HepG2 (cell line): ENCODE measurements around the gene TP53. TPM values are rescaled to one million over a fixed set of nuclear protein-coding genes. Genes with fewer than 3 reads are reported as not detected.

ENCODE experiments used
- ATAC-seq: fragments of 200-7000 bp; cut with Tn5 transposase; 3 replicates; pipeline ENCODE4 v1.9.1; 2020; ENCODE audit warnings: mild to moderate bottlenecking, moderate library complexity
- BruUV-seq: library from RNA; stranded (reverse); fragments of 400-500 nt; replicated peaks from 2 replicates; lab custom pipeline; 2021; lab: Mats Ljungman, UMichigan
- CTCF ChIA-PET: fragments of 300-600 bp; formaldehyde crosslinking; extraction: SDS; loops from one replicate; lab custom pipeline; 2021; ENCODE audit warnings: low total read pairs, inconsistent platforms, low intra/inter-chr PET ratio; lab: Yijun Ruan, JAX
- POLR2A ChIA-PET: fragments of 350-600 bp; sonication (Branson Sonifier 250); formaldehyde crosslinking; loops from one replicate; lab custom pipeline; 2020; ENCODE audit warnings: antibody characterized with exemption, inconsistent platforms; lab: Yijun Ruan, JAX
- DNase-seq: peaks from one replicate; pipeline ENCODE4 v3.0.0-alpha.2; 2015; ENCODE audit warnings: low spot score
- FAIRE-seq: peaks from 3 replicates; lab custom pipeline; 2011; peaks lifted over from hg19 to GRCh38; lab: Jason Lieb, UNC
- H2AFZ ChIP-seq: one replicate; pipeline ENCODE4 v1.6.1; 2011; ENCODE audit warnings: low read length, inconsistent platforms
- H3K27ac ChIP-seq: fragments of 300-600 bp; 3 replicates; pipeline ENCODE4 v1.8.0; 2011; ENCODE audit warnings: mixed run types, mild to moderate bottlenecking, mixed read lengths, low read length, inconsistent platforms; ENCODE audit not compliant: insufficient read depth; ENCODE audit errors: extremely low read length
- H3K27me3 ChIP-seq, 2 experiments: fragments of 200-600 bp in 1 of 2; 2 replicates in 1 of 2; 3 replicates in 1 of 2; pipeline versions ENCODE4 v1.6.0 to v1.8.0; 2011; ENCODE audit warnings: low read length in 2 of 2, mild to moderate bottlenecking in 2 of 2, moderate library complexity in 2 of 2, inconsistent platforms in 1 of 2; ENCODE audit not compliant: insufficient read depth in 2 of 2, control insufficient read depth in 1 of 2
- H3K36me3 ChIP-seq, 2 experiments: fragments of 200-600 bp in 1 of 2; replicated peaks in 1 of 2; 2 replicates in 1 of 2; 3 replicates in 1 of 2; pipeline versions ENCODE4 v1.5.1 to v1.8.0; 2011; ENCODE audit warnings: low read length in 2 of 2, inconsistent platforms in 1 of 2; ENCODE audit not compliant: insufficient read depth in 2 of 2, control insufficient read depth in 1 of 2
- H3K4me1 ChIP-seq: 2 replicates; pipeline ENCODE4 v1.5.1; 2012; ENCODE audit warnings: low read length, inconsistent platforms; ENCODE audit not compliant: insufficient read depth
- H3K4me2 ChIP-seq: 2 replicates; pipeline ENCODE4 v1.6.0; 2011; ENCODE audit warnings: low read depth, low read length, inconsistent platforms
- H3K4me3 ChIP-seq, 3 experiments: fragments of 200-600 bp in 1 of 3; sonication (generic), shearing (Covaris generic) in 1 of 3; replicated peaks in 1 of 3; 2 replicates each; pipeline ENCODE4 v1.5.1; 2011 to 2016; ENCODE audit warnings: low read length in 3 of 3, inconsistent platforms in 2 of 3, low read depth in 2 of 3, mild to moderate bottlenecking in 2 of 3, control low read depth in 1 of 3, mixed read lengths in 1 of 3; ENCODE audit not compliant: insufficient read depth in 1 of 3
- H3K79me2 ChIP-seq: one replicate; pipeline ENCODE4 v1.6.1; 2011; ENCODE audit warnings: low read length, inconsistent platforms; ENCODE audit not compliant: insufficient read depth
- H3K9ac ChIP-seq: 2 replicates; pipeline ENCODE4 v1.6.0; 2011; ENCODE audit warnings: mild to moderate bottlenecking, low read depth, low read length, inconsistent platforms; ENCODE audit not compliant: insufficient read depth
- H3K9me3 ChIP-seq: 2 replicates; pipeline ENCODE4 v1.5.1; 2012; ENCODE audit warnings: mild to moderate bottlenecking, low read length
- H4K20me1 ChIP-seq: 2 replicates; pipeline ENCODE4 v1.6.0; 2011; ENCODE audit warnings: inconsistent platforms, mild to moderate bottlenecking, low read length, moderate library complexity; ENCODE audit not compliant: insufficient read depth
- BCL3 ChIP-seq: sonication (generic); formaldehyde crosslinking; IDR thresholded peaks from 2 replicates; pipeline ENCODE4 v1.5.1; 2020; ENCODE audit warnings: mild to moderate bottlenecking, missing genetic modification reagents, moderate library complexity
- E2F2 ChIP-seq: sonication (generic); formaldehyde crosslinking; IDR thresholded peaks from 2 replicates; pipeline ENCODE4 v1.4.0; 2020; ENCODE audit warnings: missing genetic modification reagents, borderline replicate concordance
- HINFP ChIP-seq: sonication (generic); formaldehyde crosslinking; IDR thresholded peaks from 2 replicates; pipeline ENCODE4 v1.4.0; 2020; ENCODE audit warnings: low read depth, mild to moderate bottlenecking, missing genetic modification reagents
- JUNB ChIP-seq: sonication (generic); formaldehyde crosslinking; IDR thresholded peaks from 2 replicates; pipeline ENCODE4 v1.8.0; 2022; ENCODE audit warnings: missing genetic modification reagents, mild to moderate bottlenecking, borderline replicate concordance
- MAFK ChIP-seq, 2 experiments: IDR thresholded peaks in 1 of 2; conservative IDR thresholded peaks in 1 of 2; 2 replicates each; pipeline ENCODE4 v1.6.1; 2011; ENCODE audit warnings: improper control_type of control experiment in 2 of 2, low read length in 2 of 2
- NCOA1 ChIP-seq: sonication (generic); formaldehyde crosslinking; IDR thresholded peaks from 2 replicates; pipeline ENCODE4 v1.9.0; 2021; ENCODE audit warnings: missing genetic modification reagents
- SIN3A ChIP-seq: IDR thresholded peaks from 2 replicates; pipeline ENCODE4 v1.6.1; 2011; ENCODE audit warnings: low read depth, mild to moderate bottlenecking, control low read depth, low read length, borderline replicate concordance
- ZNF260 ChIP-seq: sonication (generic); formaldehyde crosslinking; IDR thresholded peaks from 2 replicates; pipeline ENCODE4 v1.4.0; 2020; ENCODE audit warnings: missing genetic modification reagents, low read depth, mild to moderate bottlenecking, borderline replicate concordance
- ZNF3 ChIP-seq: IDR thresholded peaks from 2 replicates; pipeline ENCODE4 v1.7.0; 2017; ENCODE audit warnings: inconsistent platforms
- ZNF510 ChIP-seq: sonication (generic); formaldehyde crosslinking; IDR thresholded peaks from 2 replicates; pipeline ENCODE4 v1.4.0; 2020; ENCODE audit warnings: low read depth, mild to moderate bottlenecking, missing genetic modification reagents
- ZNF557 ChIP-seq: sonication (generic); formaldehyde crosslinking; IDR thresholded peaks from 2 replicates; pipeline ENCODE4 v1.4.0; 2020; ENCODE audit warnings: missing genetic modification reagents
- ZNF687 ChIP-seq: sonication (generic); formaldehyde crosslinking; IDR thresholded peaks from 2 replicates; pipeline ENCODE4 v1.5.1; 2020; ENCODE audit warnings: mild to moderate bottlenecking, missing genetic modification reagents, moderate library complexity
- ZNF703 ChIP-seq: sonication (generic); formaldehyde crosslinking; IDR thresholded peaks from 2 replicates; pipeline ENCODE4 v1.5.1; 2020; ENCODE audit warnings: missing genetic modification reagents, mild to moderate bottlenecking, moderate library complexity, borderline replicate concordance
- WGBS: methylation state at CpG from one replicate; pipeline ENCODE4 v1.1.6; 2017; ENCODE audit warnings: low lambda C conversion rate; 5-methylcytosine and 5-hydroxymethylcytosine counted together
- in situ Hi-C: cut with HindIII; loops from 2 replicates; pipeline ENCODE4 v1.10.0; 2017; ENCODE audit warnings: low pct_unique_long_range_greater_than_20kb; ENCODE audit not compliant: extremely low pct_ligation_motif_present
- intact Hi-C: fragments of 100-400 bp; cut with micrococcal nuclease; formaldehyde crosslinking; loops from one replicate; pipeline ENCODE4 v1.10.0; 2022; ENCODE audit not compliant: unreplicated experiment
- polyA plus RNA-seq, 8 experiments: library from polyadenylated mRNA; depleted of rRNA in 3 of 8; stranded (reverse) in 7 of 8; unstranded in 1 of 8; fragments of >200 nt; fragmentation: Illumina TruSeq in 4 of 8; extraction: Trizol in 4 of 8; gene quantifications; 2 replicates each; pipeline versions ENCODE4 v1.2.1 to v1.2.3, GENCODE V29; 2011 to 2016; ENCODE audit warnings: low read depth in 4 of 8, missing spikeins in 1 of 8, mixed read lengths in 1 of 8; ENCODE audit not compliant: insufficient read depth in 1 of 8
- total RNA-seq, 5 experiments: library from RNA; depleted of rRNA; stranded (reverse); fragments of >200 nt; fragmentation: Illumina TruSeq; extraction: Trizol; gene quantifications; 2 replicates each; pipeline ENCODE4 v1.2.3, GENCODE V29; 2016; ENCODE audit warnings: low read depth in 1 of 5

TP53 gene
- total and polyA plus RNA-seq, 2 of the 13 experiments (the other 11 are each of a cell fraction or from before 2014, with no cell fraction given): 17.1 to 29.9 TPM

- Histone ChIP-seq H3K4me1 (peaks cover 33% of the 10 kb centered on the region), H3K79me2 (peaks cover 53% of the 10 kb centered on the region), H2AFZ (no peak overlapping the region), H3K9me3 (no peaks in the 10 kb centered on the region), H3K4me3 (peak overlapping the region; percentile 93 to 98 (median 95)), H3K9ac (peak overlapping the region; percentile 97), H4K20me1 (no peaks in the 10 kb centered on the region; the same call in 1 of the 2 replicates), H3K36me3 (no peaks in the 10 kb centered on the region; a peak in 1 of 5 replicates), H3K4me2 (peak overlapping the region; percentile 76), H3K27ac (peak overlapping the region; percentile 95), H3K27me3 (no peaks in the 10 kb centered on the region; a peak in 1 of 5 replicates)
- peak; percentile 77 for DNase-seq
- 1% methylated on average over 21 of the region's 30 CpGs for WGBS
- intact Hi-C loops (loop anchor here (5.0 kb wide), 2 partner anchors 54 to 114 kb away; partner anchors contain the start of gene SHBG), in situ Hi-C loops (loop anchor here (5.0 kb wide), 2 partner anchors 54 to 99 kb away; partner anchors contain the start of gene SHBG)
- ChIA-PET CTCF (interaction anchor here (1.8 kb wide), 1 partner anchor 52 kb away, joined by 12 read pairs; no protein-coding TSS in a partner anchor), POLR2A (interaction anchor here (0.7 to 5.5 kb wide), 42 partner anchors 9 to 1351 kb away, joined by 3 to 89 read pairs (median 6); partner anchors contain the start of genes ATP1B2, BORCS6, CD68 and CHRNB1)
- BruUV-seq: TSS peak; percentile 89
- ATAC-seq: peak; percentile 62
- FAIRE-seq: no peak
- peak; percentile 69; the same call in 1 of the 2 replicates for TF ChIP-seq SIN3A
- no peak for TF ChIP-seq MAFK (conservative IDR thresholded peaks at IDR 0.05 in 1 of 2, IDR thresholded peaks at IDR 0.05 in 1 of 2; ENCODE audit: low read length in 2 of 2)
- 0 out of 2 replicates have a peak, but pooled peaks have one; percentile 90 for TF ChIP-seq ZNF510 (CRISPR knock-in tag)
- TF ChIP-seq ZNF703 (CRISPR knock-in tag): no peak
- TF ChIP-seq BCL3 (CRISPR knock-in tag): no peak
- TF ChIP-seq ZNF260 (CRISPR knock-in tag): no peak
- no peak for TF ChIP-seq ZNF3 (CRISPR knock-in tag)
- TF ChIP-seq NCOA1 (CRISPR knock-in tag): no peak
- TF ChIP-seq HINFP (CRISPR knock-in tag): no peak
- no peak; the same call in 1 of the 2 replicates for TF ChIP-seq ZNF687 (CRISPR knock-in tag)
- no peak for TF ChIP-seq ZNF557 (CRISPR knock-in tag)
- peak; percentile 66; the same call in 1 of the 2 replicates for TF ChIP-seq E2F2 (CRISPR knock-in tag)
- TF ChIP-seq JUNB (CRISPR knock-in tag): no peak
These were observed 843 bp downstream of the TP53 start for GRCh38 chr17:7686222-7687071.
